ENCODE measurements around the gene GFRA4.

Gene GFRA4

DNA sequence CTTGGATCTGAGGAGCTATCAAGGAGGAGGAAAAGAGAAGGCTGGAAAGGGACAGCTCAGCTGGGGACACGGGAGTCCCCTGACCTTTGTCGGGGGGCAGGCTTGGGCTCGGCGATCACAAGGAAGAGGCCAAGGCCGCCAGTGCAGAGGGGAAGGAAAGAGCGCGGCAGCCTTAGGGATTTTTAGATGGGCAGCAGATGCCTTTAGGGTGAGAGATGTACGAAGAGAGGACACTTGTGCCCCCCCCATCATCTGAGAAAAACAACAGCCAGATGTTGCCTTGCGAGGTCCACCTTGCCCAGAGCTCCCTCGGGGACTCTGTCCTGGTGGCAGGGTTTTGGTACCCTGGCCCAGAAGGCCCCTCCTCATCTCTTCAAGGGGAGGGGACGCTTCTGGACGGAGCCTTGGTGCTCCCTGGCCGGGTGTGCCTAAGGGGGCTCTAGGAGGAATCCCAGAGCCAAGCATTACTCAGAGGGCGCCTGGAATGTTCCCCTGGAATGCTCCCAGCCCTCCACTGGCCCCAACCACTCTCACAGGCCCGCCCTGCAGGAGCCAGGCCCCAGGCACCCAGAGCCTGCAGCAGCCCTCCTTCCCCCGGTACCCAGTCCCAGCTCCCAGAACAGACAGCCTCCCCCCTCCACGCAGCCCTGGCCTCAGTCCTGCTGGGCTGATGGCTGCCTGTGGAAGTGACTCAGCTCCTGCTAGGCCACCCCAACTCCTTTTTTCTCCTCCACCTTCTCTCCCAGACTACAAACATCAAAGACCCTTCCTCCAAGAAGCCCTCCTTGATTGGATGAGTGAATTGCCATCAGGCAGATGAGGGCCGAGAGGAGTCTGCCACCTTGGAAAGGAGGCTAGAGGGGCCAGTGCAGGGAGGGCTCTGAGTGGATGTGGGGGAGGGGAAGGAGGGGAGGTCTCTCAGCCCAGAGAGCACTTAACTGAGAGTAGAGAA is 16.8 kb upstream of the GFRA4 start:
- Histone ChIP-seq H3K27ac (ENCODE audit: low read length) (peak overlapping the region; percentile 76), H3K36me3 (ENCODE audit: control insufficient read depth in 1 of 2, insufficient read depth in 2 of 2, low read length in 2 of 2) (peaks cover 0 to under 1% of the 10 kb centered on the region in 2 donors), H3K4me3 (ENCODE audit: low read depth in 1 of 2, low read length in 2 of 2) (peak overlapping the region; percentile 57 to 75), H3K9me3 (ENCODE audit: control insufficient read depth in 1 of 2, low read length in 2 of 2) (no peaks in the 10 kb centered on the region), H3K4me1 (ENCODE audit: control insufficient read depth in 1 of 2, insufficient read depth in 2 of 2, low read length in 2 of 2) (peaks cover 15 to 44% of the 10 kb centered on the region in 2 donors), H3K27me3 (ENCODE audit: low read depth, low read length) (no peaks in the 10 kb centered on the region)

DNA sequence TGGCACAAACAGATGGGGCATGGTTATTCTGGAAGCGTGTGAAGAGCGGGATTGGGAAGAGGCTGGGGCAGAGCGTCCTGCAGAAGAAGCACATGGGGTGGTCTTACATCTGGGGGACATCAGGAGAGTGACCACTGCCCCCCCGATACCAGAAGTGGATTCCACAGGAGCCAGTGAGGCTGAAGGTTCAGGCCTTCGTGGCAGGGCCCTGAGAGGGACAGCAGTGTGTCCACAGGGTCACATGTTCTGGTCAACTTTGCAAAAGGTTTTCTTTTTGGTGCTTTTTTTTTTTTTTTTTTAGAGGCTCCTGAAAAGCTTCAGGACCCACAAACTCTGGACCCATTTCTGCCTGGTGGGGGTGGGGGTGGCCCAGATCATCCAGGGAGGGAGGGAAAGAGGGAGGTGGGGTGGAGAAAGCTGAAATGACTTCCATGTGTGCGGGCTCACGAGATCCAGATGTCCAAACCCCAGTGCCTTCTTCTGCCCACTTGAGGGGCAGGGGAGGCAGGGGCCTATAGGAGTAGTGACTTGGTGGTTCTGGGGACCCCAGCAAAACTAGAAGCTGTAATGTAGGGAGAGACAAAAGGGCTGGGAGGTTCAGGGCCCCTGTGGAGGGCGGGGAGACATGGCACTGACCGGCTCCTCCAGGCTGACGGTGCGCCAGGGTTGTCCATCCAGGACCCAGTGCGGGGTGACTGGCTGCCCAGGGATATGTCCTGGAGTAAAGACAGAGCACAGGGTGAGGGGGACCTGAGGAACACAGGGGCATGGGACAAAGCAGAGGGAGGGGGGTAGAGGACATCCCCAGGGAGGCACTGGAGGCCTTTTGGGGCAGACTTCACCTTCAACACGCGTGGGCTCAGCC is 15.9 kb upstream of the GFRA4 start:
- H3K4me3 ChIP-seq (ENCODE audit: low read depth in 1 of 2, low read length in 2 of 2): peak overlapping the region; percentile 57 to 75
- peak overlapping the region; percentile 76 for H3K27ac ChIP-seq (ENCODE audit: low read length)
- H3K27me3 ChIP-seq (ENCODE audit: low read depth, low read length): no peaks in the 10 kb centered on the region
- H3K9me3 ChIP-seq (ENCODE audit: control insufficient read depth in 1 of 2, low read length in 2 of 2): no peaks in the 10 kb centered on the region
- H3K36me3 ChIP-seq (ENCODE audit: control insufficient read depth in 1 of 2, insufficient read depth in 2 of 2, low read length in 2 of 2): peaks cover 0 to 7% of the 10 kb centered on the region in 2 donors
- H3K4me1 ChIP-seq (ENCODE audit: control insufficient read depth in 1 of 2, insufficient read depth in 2 of 2, low read length in 2 of 2): peaks cover 15 to 44% of the 10 kb centered on the region in 2 donors

DNA sequence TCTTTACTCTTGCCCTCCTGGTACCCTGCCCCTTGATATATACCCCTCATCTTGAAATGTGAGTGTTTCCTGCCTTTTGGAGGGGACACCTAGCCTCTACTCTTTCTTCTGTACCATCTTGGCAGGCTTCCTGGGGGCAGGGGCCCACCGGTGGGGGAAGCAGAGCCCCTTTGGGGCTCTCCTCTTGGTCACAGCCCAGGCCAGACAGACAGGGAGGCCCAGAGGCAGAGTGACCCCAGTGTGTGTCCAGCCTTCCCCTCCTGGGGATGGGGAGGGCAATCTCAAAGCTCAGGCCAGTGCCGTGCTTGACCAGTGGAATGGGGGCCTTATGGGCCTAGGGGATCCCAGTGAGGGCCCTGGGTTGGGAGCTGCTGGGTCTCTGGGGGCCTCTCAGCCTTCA is 15.0 kb upstream of the GFRA4 start:
- Histone ChIP-seq H3K4me1 (ENCODE audit: control insufficient read depth in 1 of 2, insufficient read depth in 2 of 2, low read length in 2 of 2) (peaks cover 15 to 44% of the 10 kb centered on the region in 2 donors), H3K27me3 (ENCODE audit: low read depth, low read length) (no peaks in the 10 kb centered on the region), H3K27ac (ENCODE audit: low read length) (peak overlapping the region; percentile 23)

DNA sequence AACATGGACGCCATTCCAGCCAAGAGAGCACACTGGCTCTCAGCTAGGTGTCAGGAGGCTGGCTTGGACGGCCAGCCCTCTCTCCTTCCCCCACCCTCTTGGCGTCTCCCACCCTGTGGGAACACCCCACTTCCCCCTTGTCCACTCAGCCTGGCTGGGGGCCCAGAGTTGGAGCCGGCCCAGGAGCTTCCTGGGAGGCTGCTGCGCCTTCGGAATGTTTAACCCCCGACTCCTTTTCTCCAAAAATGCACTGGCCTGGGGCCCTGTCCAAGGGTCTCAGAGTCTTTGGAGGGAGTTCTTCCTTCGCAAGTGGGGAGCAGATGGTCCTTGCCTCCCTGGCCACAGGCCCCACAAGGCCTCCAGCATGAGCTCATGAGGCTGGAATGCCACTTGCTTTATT is 14.5 kb upstream of the GFRA4 start:
- no peak overlapping the region for H3K4me3 ChIP-seq (ENCODE audit: low read depth in 1 of 2, low read length in 2 of 2)

More for the DNA sequence above, 15.0 kb upstream of the GFRA4 start:
- Histone ChIP-seq H3K4me3 (ENCODE audit: low read depth in 1 of 2, low read length in 2 of 2) (no peak overlapping the region), H3K36me3 (ENCODE audit: control insufficient read depth in 1 of 2, insufficient read depth in 2 of 2, low read length in 2 of 2) (peaks cover 0 to 13% of the 10 kb centered on the region in 2 donors), H3K9me3 (ENCODE audit: control insufficient read depth in 1 of 2, low read length in 2 of 2) (no peaks in the 10 kb centered on the region)

DNA sequence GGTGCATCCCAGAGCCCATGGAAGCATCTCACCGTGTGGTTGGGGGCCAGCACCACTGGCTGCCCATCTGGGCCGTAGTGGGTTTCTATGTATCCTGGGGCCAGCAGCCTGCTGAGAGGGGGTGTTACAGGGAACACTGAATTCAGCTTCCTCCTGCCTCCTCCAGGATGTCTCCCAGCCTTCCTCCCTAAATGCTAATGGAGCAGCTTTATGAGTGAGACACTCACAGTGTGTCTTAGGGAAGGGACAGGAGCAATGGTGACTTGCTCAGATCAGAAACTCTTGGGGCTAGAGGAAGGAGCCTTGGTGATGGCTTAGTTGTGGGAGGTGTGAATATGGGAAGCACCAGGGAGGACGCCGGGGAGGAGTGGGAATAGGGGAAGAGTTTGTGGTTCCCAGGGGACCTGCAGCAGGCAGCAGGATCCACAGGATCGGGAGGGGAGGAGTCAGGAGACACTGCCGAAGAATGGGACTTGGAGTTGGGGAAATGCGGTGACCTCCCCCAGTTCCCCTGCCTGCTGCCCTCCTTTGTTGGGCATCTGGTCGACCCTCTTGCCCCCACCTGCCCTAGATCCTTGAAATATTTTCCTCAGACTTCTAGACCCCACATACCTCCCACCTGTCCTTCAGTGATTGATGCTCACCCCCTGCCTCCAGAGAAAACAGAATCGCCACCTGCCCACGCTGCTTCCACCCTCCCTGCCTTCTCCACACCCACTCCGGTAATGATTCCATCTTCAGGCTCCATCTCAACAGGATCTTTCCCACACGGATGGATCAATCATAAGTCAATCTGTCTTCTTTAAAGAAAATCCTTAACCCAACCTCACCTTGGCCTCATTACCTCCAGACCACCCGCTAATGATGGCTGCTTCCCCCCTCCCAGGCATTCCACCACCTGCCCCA is 12.0 kb upstream of the GFRA4 start:
- H3K4me1 ChIP-seq (ENCODE audit: control insufficient read depth in 1 of 2, insufficient read depth in 2 of 2, low read length in 2 of 2): peaks cover 15 to 39% of the 10 kb centered on the region in 2 donors
- no peaks in the 10 kb centered on the region for H3K9me3 ChIP-seq (ENCODE audit: control insufficient read depth in 1 of 2, low read length in 2 of 2)
- no peak overlapping the region for H3K4me3 ChIP-seq (ENCODE audit: low read depth in 1 of 2, low read length in 2 of 2)
- H3K36me3 ChIP-seq (ENCODE audit: control insufficient read depth in 1 of 2, insufficient read depth in 2 of 2, low read length in 2 of 2): peaks cover 0 to 23% of the 10 kb centered on the region in 2 donors
- peaks cover 5% of the 10 kb centered on the region for H3K27me3 ChIP-seq (ENCODE audit: low read depth, low read length)
- H3K27ac ChIP-seq (ENCODE audit: low read length): no peak overlapping the region

More for the DNA sequence above, 14.5 kb upstream of the GFRA4 start:
- Histone ChIP-seq H3K9me3 (ENCODE audit: control insufficient read depth in 1 of 2, low read length in 2 of 2) (no peaks in the 10 kb centered on the region), H3K27ac (ENCODE audit: low read length) (peak overlapping the region; percentile 23), H3K27me3 (ENCODE audit: low read depth, low read length) (no peaks in the 10 kb centered on the region), H3K36me3 (ENCODE audit: control insufficient read depth in 1 of 2, insufficient read depth in 2 of 2, low read length in 2 of 2) (peaks cover 0 to 13% of the 10 kb centered on the region in 2 donors), H3K4me1 (ENCODE audit: control insufficient read depth in 1 of 2, insufficient read depth in 2 of 2, low read length in 2 of 2) (peaks cover 15 to 47% of the 10 kb centered on the region in 2 donors)

GRCh38 chr20:3674447-3674846 is 11.2 kb upstream of the GFRA4 start:
- Histone ChIP-seq H3K36me3 (ENCODE audit: control insufficient read depth in 1 of 2, insufficient read depth in 2 of 2, low read length in 2 of 2) (peaks cover 0 to 23% of the 10 kb centered on the region in 2 donors), H3K4me3 (ENCODE audit: low read depth in 1 of 2, low read length in 2 of 2) (no peak overlapping the region), H3K27me3 (ENCODE audit: low read depth, low read length) (peaks cover 5% of the 10 kb centered on the region), H3K4me1 (ENCODE audit: control insufficient read depth in 1 of 2, insufficient read depth in 2 of 2, low read length in 2 of 2) (peaks cover 15 to 31% of the 10 kb centered on the region in 2 donors), H3K9me3 (ENCODE audit: control insufficient read depth in 1 of 2, low read length in 2 of 2) (no peaks in the 10 kb centered on the region), H3K27ac (ENCODE audit: low read length) (no peak overlapping the region)

- Histone ChIP-seq H3K9me3 (ENCODE audit: control insufficient read depth in 1 of 2, low read length in 2 of 2) (no peaks in the 10 kb centered on the region), H3K27me3 (ENCODE audit: low read depth, low read length) (peaks cover 5% of the 10 kb centered on the region), H3K27ac (ENCODE audit: low read length) (no peak overlapping the region), H3K4me3 (ENCODE audit: low read depth in 1 of 2, low read length in 2 of 2) (no peak overlapping the region), H3K4me1 (ENCODE audit: control insufficient read depth in 1 of 2, insufficient read depth in 2 of 2, low read length in 2 of 2) (peaks cover 11 to 23% of the 10 kb centered on the region in 2 donors), H3K36me3 (ENCODE audit: control insufficient read depth in 1 of 2, insufficient read depth in 2 of 2, low read length in 2 of 2) (peaks cover 0 to 25% of the 10 kb centered on the region in 2 donors)
These were observed 10.2 kb upstream of the GFRA4 start for GRCh38 chr20:3673221-3674070.

- Histone ChIP-seq H3K27ac (ENCODE audit: low read length) (no peak overlapping the region), H3K4me1 (ENCODE audit: control insufficient read depth in 1 of 2, insufficient read depth in 2 of 2, low read length in 2 of 2) (peaks cover 6 to 15% of the 10 kb centered on the region in 2 donors), H3K36me3 (ENCODE audit: control insufficient read depth in 1 of 2, insufficient read depth in 2 of 2, low read length in 2 of 2) (peaks cover 0 to 28% of the 10 kb centered on the region in 2 donors), H3K27me3 (ENCODE audit: low read depth, low read length) (peaks cover 5% of the 10 kb centered on the region), H3K4me3 (ENCODE audit: low read depth in 1 of 2, low read length in 2 of 2) (no peak overlapping the region), H3K9me3 (ENCODE audit: control insufficient read depth in 1 of 2, low read length in 2 of 2) (no peaks in the 10 kb centered on the region)
These were observed 9.5 kb upstream of the GFRA4 start for GRCh38 chr20:3672547-3673171.

- H3K27me3 ChIP-seq (ENCODE audit: low read depth, low read length): peaks cover 5% of the 10 kb centered on the region
- no peak overlapping the region for H3K27ac ChIP-seq (ENCODE audit: low read length)
- peaks cover 0 to 28% of the 10 kb centered on the region in 2 donors for H3K36me3 ChIP-seq (ENCODE audit: control insufficient read depth in 1 of 2, insufficient read depth in 2 of 2, low read length in 2 of 2)
- H3K4me1 ChIP-seq (ENCODE audit: control insufficient read depth in 1 of 2, insufficient read depth in 2 of 2, low read length in 2 of 2): peaks cover under 1 to 9% of the 10 kb centered on the region in 2 donors
- no peaks in the 10 kb centered on the region for H3K9me3 ChIP-seq (ENCODE audit: control insufficient read depth in 1 of 2, low read length in 2 of 2)
- no peak overlapping the region for H3K4me3 ChIP-seq (ENCODE audit: low read depth in 1 of 2, low read length in 2 of 2)
These were observed 8.9 kb upstream of the GFRA4 start for GRCh38 chr20:3671986-3672546.
